ENCODE measurements around the gene HAL.

The HAL gene

GRCh38 chr12:95998611-95999286 lies 2.6 kb upstream of the HAL start:
- TF ChIP-seq TAF1 (IDR thresholded peaks at IDR 0.05; ENCODE audit: borderline replicate concordance, insufficient read depth, low read length) (no peak), FOXP2 (optimal IDR thresholded peaks at IDR 0.05; ENCODE audit: borderline replicate concordance, extremely low read depth, extremely low read length, insufficient read depth) (no peak), POLR2AphosphoS5 (IDR thresholded peaks at IDR 0.05; ENCODE audit: low read depth, low read length) (no peak), SIN3A (IDR thresholded peaks at IDR 0.05; ENCODE audit: borderline replicate concordance, insufficient read depth, low read length) (no peak)
- TF ChIP-seq, protein P1, sequence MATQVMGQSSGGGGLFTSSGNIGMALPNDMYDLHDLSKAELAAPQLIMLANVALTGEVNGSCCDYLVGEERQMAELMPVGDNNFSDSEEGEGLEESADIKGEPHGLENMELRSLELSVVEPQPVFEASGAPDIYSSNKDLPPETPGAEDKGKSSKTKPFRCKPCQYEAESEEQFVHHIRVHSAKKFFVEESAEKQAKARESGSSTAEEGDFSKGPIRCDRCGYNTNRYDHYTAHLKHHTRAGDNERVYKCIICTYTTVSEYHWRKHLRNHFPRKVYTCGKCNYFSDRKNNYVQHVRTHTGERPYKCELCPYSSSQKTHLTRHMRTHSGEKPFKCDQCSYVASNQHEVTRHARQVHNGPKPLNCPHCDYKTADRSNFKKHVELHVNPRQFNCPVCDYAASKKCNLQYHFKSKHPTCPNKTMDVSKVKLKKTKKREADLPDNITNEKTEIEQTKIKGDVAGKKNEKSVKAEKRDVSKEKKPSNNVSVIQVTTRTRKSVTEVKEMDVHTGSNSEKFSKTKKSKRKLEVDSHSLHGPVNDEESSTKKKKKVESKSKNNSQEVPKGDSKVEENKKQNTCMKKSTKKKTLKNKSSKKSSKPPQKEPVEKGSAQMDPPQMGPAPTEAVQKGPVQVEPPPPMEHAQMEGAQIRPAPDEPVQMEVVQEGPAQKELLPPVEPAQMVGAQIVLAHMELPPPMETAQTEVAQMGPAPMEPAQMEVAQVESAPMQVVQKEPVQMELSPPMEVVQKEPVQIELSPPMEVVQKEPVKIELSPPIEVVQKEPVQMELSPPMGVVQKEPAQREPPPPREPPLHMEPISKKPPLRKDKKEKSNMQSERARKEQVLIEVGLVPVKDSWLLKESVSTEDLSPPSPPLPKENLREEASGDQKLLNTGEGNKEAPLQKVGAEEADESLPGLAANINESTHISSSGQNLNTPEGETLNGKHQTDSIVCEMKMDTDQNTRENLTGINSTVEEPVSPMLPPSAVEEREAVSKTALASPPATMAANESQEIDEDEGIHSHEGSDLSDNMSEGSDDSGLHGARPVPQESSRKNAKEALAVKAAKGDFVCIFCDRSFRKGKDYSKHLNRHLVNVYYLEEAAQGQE (IDR thresholded peaks at IDR 0.05; ENCODE audit: insufficient read depth in 1 of 2, low read depth in 2 of 2, low read length in 2 of 2) = no peak

DNA sequence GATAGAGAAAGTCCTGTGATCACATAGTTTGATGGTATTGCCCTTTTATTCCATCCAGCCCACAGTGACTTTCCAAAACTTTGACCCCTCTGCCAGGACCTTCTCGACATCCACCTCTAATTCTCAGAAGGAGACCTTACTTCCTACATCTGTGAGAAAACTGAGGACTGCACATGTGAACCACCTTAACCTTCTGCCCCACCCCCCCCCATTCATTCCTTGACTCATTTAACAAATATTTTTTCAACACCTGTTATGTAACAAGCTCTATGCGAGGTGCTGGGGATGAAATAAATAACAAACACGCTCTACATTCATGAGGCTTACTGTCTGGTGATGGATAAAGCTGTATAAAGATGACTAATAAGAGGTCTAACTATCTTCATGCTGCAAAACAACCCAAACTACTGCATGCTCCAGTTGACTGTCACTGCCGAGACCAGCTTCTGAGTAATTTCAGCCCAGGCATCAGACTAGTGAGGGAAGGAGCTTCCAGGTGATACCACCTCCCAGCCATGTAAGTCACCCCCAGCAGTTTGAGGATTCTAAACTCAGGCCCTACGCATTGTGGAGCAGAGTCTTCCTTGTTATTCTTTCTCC lies 1.9 kb upstream of the HAL start:
- no peak for TF ChIP-seq POLR2AphosphoS5 (IDR thresholded peaks at IDR 0.05; ENCODE audit: low read depth, low read length)
- TF ChIP-seq, protein P1 (IDR thresholded peaks at IDR 0.05; ENCODE audit: insufficient read depth in 1 of 2, low read depth in 2 of 2, low read length in 2 of 2) = no peak
- no peak for TF ChIP-seq TAF1 (IDR thresholded peaks at IDR 0.05; ENCODE audit: borderline replicate concordance, insufficient read depth, low read length)
- no peak for TF ChIP-seq FOXP2 (optimal IDR thresholded peaks at IDR 0.05; ENCODE audit: borderline replicate concordance, extremely low read depth, extremely low read length, insufficient read depth)
- TF ChIP-seq SIN3A (IDR thresholded peaks at IDR 0.05; ENCODE audit: borderline replicate concordance, insufficient read depth, low read length) = no peak

GRCh38 chr12:95997276-95997675 lies 1.1 kb upstream of the HAL start:
- TF ChIP-seq, protein P1 (IDR thresholded peaks at IDR 0.05; ENCODE audit: insufficient read depth in 1 of 2, low read depth in 2 of 2, low read length in 2 of 2) = no peak
- TF ChIP-seq SIN3A (IDR thresholded peaks at IDR 0.05; ENCODE audit: borderline replicate concordance, insufficient read depth, low read length) (no peak), TAF1 (IDR thresholded peaks at IDR 0.05; ENCODE audit: borderline replicate concordance, insufficient read depth, low read length) (no peak), POLR2AphosphoS5 (IDR thresholded peaks at IDR 0.05; ENCODE audit: low read depth, low read length) (no peak), FOXP2 (optimal IDR thresholded peaks at IDR 0.05; ENCODE audit: borderline replicate concordance, extremely low read depth, extremely low read length, insufficient read depth) (no peak)

GRCh38 chr12:95995238-95996031 lies 709 bp downstream of the HAL start:
- TF ChIP-seq, protein P1 (IDR thresholded peaks at IDR 0.05; ENCODE audit: insufficient read depth in 1 of 2, low read depth in 2 of 2, low read length in 2 of 2) = no peak
